K562 (cell line): ENCODE measurements around the gene GRPEL2. TPM values are rescaled to one million over a fixed set of nuclear protein-coding genes. Genes with fewer than 3 reads are reported as not detected.

ENCODE experiments used
- MYC ChIP-seq, 2 experiments: fragments of 250-450 bp in 1 of 2; sonication (Bioruptor Pico) in 1 of 2; IDR thresholded peaks; 2 replicates each; pipeline versions ENCODE4 v1.5.1 to v1.6.1; 2012 to 2021; ENCODE audit warnings: low read depth in 2 of 2, borderline replicate concordance in 1 of 2, improper control_type of control experiment in 1 of 2, low read length in 1 of 2, mild to moderate bottlenecking in 1 of 2, moderate library complexity in 1 of 2
- SETDB1 ChIP-seq: IDR thresholded peaks from one replicate; pipeline ENCODE4 v1.6.1; 2012; ENCODE audit warnings: low read length, control low read depth, inconsistent platforms
- ZBED1 ChIP-seq: IDR thresholded peaks from 2 replicates; pipeline ENCODE4 v1.6.1; 2014
- ZNF79 ChIP-seq: fragments of 250-450 bp; sonication (Bioruptor Pico); IDR thresholded peaks from 2 replicates; pipeline ENCODE4 v1.4.0; 2020; ENCODE audit warnings: low read depth, mild to moderate bottlenecking, moderate library complexity
- polyA plus RNA-seq, 8 experiments: library from polyadenylated mRNA; depleted of rRNA in 4 of 8; stranded (reverse) in 5 of 8; unstranded in 3 of 8; fragments of >200 nt; fragmentation: Nextera tagmentation in 2 of 8; fragmentation: Illumina TruSeq in 1 of 8; extraction: Ambion mirVana in 2 of 8; extraction: Trizol in 1 of 8; gene quantifications; 2 replicates each; pipeline versions ENCODE4 v1.2.1 to v1.2.3, GENCODE V29; 2011 to 2014; ENCODE audit warnings: inconsistent platforms in 1 of 8, missing spikeins in 1 of 8
- total RNA-seq, 7 experiments: library from RNA; depleted of rRNA in 6 of 7; stranded (reverse); fragments of >200 nt in 6 of 7; fragmentation: Illumina TruSeq in 2 of 7; extraction: Trizol in 2 of 7; gene quantifications; 2 replicates each; pipeline versions ENCODE4 v1.2.1 to v1.2.3, GENCODE V29; 2011 to 2021; ENCODE audit warnings: low replicate concordance in 1 of 7
- TF ChIP-seq, protein P1 (sequence below): sonication (generic); formaldehyde crosslinking; IDR thresholded peaks from 2 replicates; pipeline ENCODE4 v1.8.0; 2022; ENCODE audit warnings: missing genetic modification reagents, mild to moderate bottlenecking, borderline replicate concordance
- TF ChIP-seq, protein P2 (sequence below): sonication (generic); formaldehyde crosslinking; IDR thresholded peaks from 2 replicates; pipeline ENCODE4 v1.8.0; 2022; ENCODE audit warnings: mild to moderate bottlenecking, missing genetic modification reagents
- TF ChIP-seq, protein P3 (sequence below): sonication (generic); formaldehyde crosslinking; IDR thresholded peaks from 2 replicates; pipeline ENCODE4 v1.8.1; 2023; ENCODE audit warnings: mild to moderate bottlenecking, missing genetic modification reagents
- TF ChIP-seq, protein P4 (sequence below), 2 experiments: fragments of 450-650 bp in 1 of 2; sonication (generic) in 1 of 2; formaldehyde crosslinking; conservative IDR thresholded peaks; 2 replicates each; pipeline versions ENCODE4 v1.4.0 to v1.8.1; 2020 to 2022; ENCODE audit warnings: mild to moderate bottlenecking in 1 of 2, missing genetic modification reagents in 1 of 2

Gene GRPEL2
- total and polyA plus RNA-seq, 9 of the 15 experiments (the other 6 are each of a cell fraction or from before 2014, with no cell fraction given): 11.2 to 40.5 (median 25.8) TPM

DNA sequence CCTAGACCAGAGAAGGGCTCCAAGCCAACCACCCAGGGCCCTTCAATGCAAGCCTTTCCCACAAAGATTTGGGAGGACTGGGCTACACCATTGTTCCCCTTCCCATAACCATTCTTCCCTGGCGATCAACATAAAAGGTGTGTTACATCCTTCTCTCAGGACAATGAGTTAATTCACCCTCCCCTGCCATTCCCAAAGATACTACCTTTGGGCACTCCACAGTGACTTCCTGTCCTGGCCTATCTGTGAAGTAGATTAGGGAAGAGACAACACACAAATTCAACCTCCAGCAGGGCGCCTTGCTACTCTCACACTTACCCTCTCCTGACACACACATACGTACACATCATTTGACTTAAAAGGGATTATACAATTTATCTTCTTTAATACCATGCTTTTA lies 57.0 kb downstream of the GRPEL2 start (continued):
- TF ChIP-seq, protein P1, sequence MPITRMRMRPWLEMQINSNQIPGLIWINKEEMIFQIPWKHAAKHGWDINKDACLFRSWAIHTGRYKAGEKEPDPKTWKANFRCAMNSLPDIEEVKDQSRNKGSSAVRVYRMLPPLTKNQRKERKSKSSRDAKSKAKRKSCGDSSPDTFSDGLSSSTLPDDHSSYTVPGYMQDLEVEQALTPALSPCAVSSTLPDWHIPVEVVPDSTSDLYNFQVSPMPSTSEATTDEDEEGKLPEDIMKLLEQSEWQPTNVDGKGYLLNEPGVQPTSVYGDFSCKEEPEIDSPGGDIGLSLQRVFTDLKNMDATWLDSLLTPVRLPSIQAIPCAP: no peak
- TF ChIP-seq SETDB1 (no peak), ZNF79 (no peak), MYC (IDR thresholded peaks at IDR 0.05; ENCODE audit: low read depth, low read length) (no peak), MYC (CRISPR knock-in tag; IDR thresholded peaks at IDR 0.05; ENCODE audit: borderline replicate concordance, low read depth) (no peak), ZBED1 (no peak)
- TF ChIP-seq, protein P2, sequence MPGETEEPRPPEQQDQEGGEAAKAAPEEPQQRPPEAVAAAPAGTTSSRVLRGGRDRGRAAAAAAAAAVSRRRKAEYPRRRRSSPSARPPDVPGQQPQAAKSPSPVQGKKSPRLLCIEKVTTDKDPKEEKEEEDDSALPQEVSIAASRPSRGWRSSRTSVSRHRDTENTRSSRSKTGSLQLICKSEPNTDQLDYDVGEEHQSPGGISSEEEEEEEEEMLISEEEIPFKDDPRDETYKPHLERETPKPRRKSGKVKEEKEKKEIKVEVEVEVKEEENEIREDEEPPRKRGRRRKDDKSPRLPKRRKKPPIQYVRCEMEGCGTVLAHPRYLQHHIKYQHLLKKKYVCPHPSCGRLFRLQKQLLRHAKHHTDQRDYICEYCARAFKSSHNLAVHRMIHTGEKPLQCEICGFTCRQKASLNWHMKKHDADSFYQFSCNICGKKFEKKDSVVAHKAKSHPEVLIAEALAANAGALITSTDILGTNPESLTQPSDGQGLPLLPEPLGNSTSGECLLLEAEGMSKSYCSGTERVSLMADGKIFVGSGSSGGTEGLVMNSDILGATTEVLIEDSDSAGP: no peak
- TF ChIP-seq, protein P3, sequence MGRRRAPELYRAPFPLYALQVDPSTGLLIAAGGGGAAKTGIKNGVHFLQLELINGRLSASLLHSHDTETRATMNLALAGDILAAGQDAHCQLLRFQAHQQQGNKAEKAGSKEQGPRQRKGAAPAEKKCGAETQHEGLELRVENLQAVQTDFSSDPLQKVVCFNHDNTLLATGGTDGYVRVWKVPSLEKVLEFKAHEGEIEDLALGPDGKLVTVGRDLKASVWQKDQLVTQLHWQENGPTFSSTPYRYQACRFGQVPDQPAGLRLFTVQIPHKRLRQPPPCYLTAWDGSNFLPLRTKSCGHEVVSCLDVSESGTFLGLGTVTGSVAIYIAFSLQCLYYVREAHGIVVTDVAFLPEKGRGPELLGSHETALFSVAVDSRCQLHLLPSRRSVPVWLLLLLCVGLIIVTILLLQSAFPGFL (CRISPR knock-in tag): no peak
- TF ChIP-seq, protein P4, sequence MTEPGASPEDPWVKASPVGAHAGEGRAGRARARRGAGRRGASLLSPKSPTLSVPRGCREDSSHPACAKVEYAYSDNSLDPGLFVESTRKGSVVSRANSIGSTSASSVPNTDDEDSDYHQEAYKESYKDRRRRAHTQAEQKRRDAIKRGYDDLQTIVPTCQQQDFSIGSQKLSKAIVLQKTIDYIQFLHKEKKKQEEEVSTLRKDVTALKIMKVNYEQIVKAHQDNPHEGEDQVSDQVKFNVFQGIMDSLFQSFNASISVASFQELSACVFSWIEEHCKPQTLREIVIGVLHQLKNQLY (CRISPR knock-in tag; conservative IDR thresholded peaks at IDR 0.05): no peak

Other genes with a start within 250 kb of the GRPEL2 start
- gene ABLIM3, start 204.0 kb upstream of the GRPEL2 start, total RNA-seq (2014; rRNA removed): 0.08 and 0.14 TPM in 2 replicates
- gene ABLIM3, start 204.0 kb upstream of the GRPEL2 start, total RNA-seq (2014; rRNA removed; fragmentation: Illumina TruSeq; extraction: Trizol): 0.11 and 0.13 TPM in 2 replicates
- gene ABLIM3, start 204.0 kb upstream of the GRPEL2 start, total RNA-seq (2015; rRNA removed; fragmentation: Illumina TruSeq; extraction: Trizol): 0.04 and 0.08 TPM in 2 replicates
- 0.34 and 0.38 TPM in 2 replicates for gene ABLIM3, start 204.0 kb upstream of the GRPEL2 start, total RNA-seq (2021)
- 0.03 TPM in 2 replicates for gene ABLIM3, start 204.0 kb upstream of the GRPEL2 start, polyA plus RNA-seq (2011; rRNA removed)
- 0.19 and 0.26 TPM in 2 replicates for gene ABLIM3, start 204.0 kb upstream of the GRPEL2 start, polyA plus RNA-seq (2014; fragmentation: Illumina TruSeq; extraction: Trizol)
- gene ABLIM3, start 204.0 kb upstream of the GRPEL2 start, polyA plus RNA-seq (2014; fragmentation: Nextera tagmentation; extraction: Ambion mirVana): under 1 TPM; 0.08 to 0.10 TPM
- gene ABLIM3, start 204.0 kb upstream of the GRPEL2 start, polyA plus RNA-seq (2014; rRNA removed): 0.15 and 0.22 TPM in 2 replicates
- gene AFAP1L1, start 73.6 kb upstream of the GRPEL2 start, total RNA-seq (2014; rRNA removed): 0.12 TPM in 1 of 2 replicates, not detected in the other
- gene AFAP1L1, start 73.6 kb upstream of the GRPEL2 start, total RNA-seq (2014; rRNA removed; fragmentation: Illumina TruSeq; extraction: Trizol): 0.48 TPM in 1 of 2 replicates, not detected in the other
- gene AFAP1L1, start 73.6 kb upstream of the GRPEL2 start, total RNA-seq (2015; rRNA removed; fragmentation: Illumina TruSeq; extraction: Trizol): 0.04 TPM in 1 of 2 replicates, not detected in the other
- 0.07 and 0.13 TPM in 2 replicates for gene AFAP1L1, start 73.6 kb upstream of the GRPEL2 start, total RNA-seq (2021)
- 0.04 TPM in 1 of 2 replicates, not detected in the other for gene AFAP1L1, start 73.6 kb upstream of the GRPEL2 start, polyA plus RNA-seq (2011; rRNA removed)
- gene AFAP1L1, start 73.6 kb upstream of the GRPEL2 start, polyA plus RNA-seq (2014; fragmentation: Illumina TruSeq; extraction: Trizol): 0.03 and 0.10 TPM in 2 replicates
- under 1 TPM; 0.01 to 0.03 TPM for gene AFAP1L1, start 73.6 kb upstream of the GRPEL2 start, polyA plus RNA-seq (2014; fragmentation: Nextera tagmentation; extraction: Ambion mirVana)
- 0.12 TPM in 1 of 2 replicates, not detected in the other for gene AFAP1L1, start 73.6 kb upstream of the GRPEL2 start, polyA plus RNA-seq (2014; rRNA removed)
- gene PCYOX1L, start 12.5 kb downstream of the GRPEL2 start, total RNA-seq (2014; rRNA removed): 5.4 and 7.2 TPM in 2 replicates
- gene PCYOX1L, start 12.5 kb downstream of the GRPEL2 start, total RNA-seq (2014; rRNA removed; fragmentation: Illumina TruSeq; extraction: Trizol): 5.9 and 6.0 TPM in 2 replicates
- gene PCYOX1L, start 12.5 kb downstream of the GRPEL2 start, total RNA-seq (2015; rRNA removed; fragmentation: Illumina TruSeq; extraction: Trizol): 5.1 and 5.3 TPM in 2 replicates
- 7.8 and 8.0 TPM in 2 replicates for gene PCYOX1L, start 12.5 kb downstream of the GRPEL2 start, total RNA-seq (2021)
- 17.9 and 21.5 TPM in 2 replicates for gene PCYOX1L, start 12.5 kb downstream of the GRPEL2 start, polyA plus RNA-seq (2011; rRNA removed)
- gene PCYOX1L, start 12.5 kb downstream of the GRPEL2 start, polyA plus RNA-seq (2014; fragmentation: Illumina TruSeq; extraction: Trizol): 9.4 and 10.0 TPM in 2 replicates
- 1 to 10 TPM; 2.3 to 2.4 TPM for gene PCYOX1L, start 12.5 kb downstream of the GRPEL2 start, polyA plus RNA-seq (2014; fragmentation: Nextera tagmentation; extraction: Ambion mirVana)
- 6.5 and 8.3 TPM in 2 replicates for gene PCYOX1L, start 12.5 kb downstream of the GRPEL2 start, polyA plus RNA-seq (2014; rRNA removed)
- 1.5 and 2.6 TPM in 2 replicates for gene IL17B, start 33.8 kb downstream of the GRPEL2 start, total RNA-seq (2014; rRNA removed)
- not detected in 2 replicates for gene IL17B, start 33.8 kb downstream of the GRPEL2 start, total RNA-seq (2014; rRNA removed; fragmentation: Illumina TruSeq; extraction: Trizol)
- 0.36 TPM in 1 of 2 replicates, not detected in the other for gene IL17B, start 33.8 kb downstream of the GRPEL2 start, total RNA-seq (2015; rRNA removed; fragmentation: Illumina TruSeq; extraction: Trizol)
- 0.51 and 0.58 TPM in 2 replicates for gene IL17B, start 33.8 kb downstream of the GRPEL2 start, total RNA-seq (2021)
- 0.28 and 0.81 TPM in 2 replicates for gene IL17B, start 33.8 kb downstream of the GRPEL2 start, polyA plus RNA-seq (2011; rRNA removed)
- 0.57 TPM in 1 of 2 replicates, not detected in the other for gene IL17B, start 33.8 kb downstream of the GRPEL2 start, polyA plus RNA-seq (2014; fragmentation: Illumina TruSeq; extraction: Trizol)
- gene IL17B, start 33.8 kb downstream of the GRPEL2 start, polyA plus RNA-seq (2014; fragmentation: Nextera tagmentation; extraction: Ambion mirVana): under 1 TPM; 0.32 to 0.53 TPM
- gene IL17B, start 33.8 kb downstream of the GRPEL2 start, polyA plus RNA-seq (2014; rRNA removed): 1.0 and 3.0 TPM in 2 replicates
- 196 TPM in 2 replicates for gene CSNK1A1, start 205.9 kb downstream of the GRPEL2 start, total RNA-seq (2014; rRNA removed)
- gene CSNK1A1, start 205.9 kb downstream of the GRPEL2 start, total RNA-seq (2014; rRNA removed; fragmentation: Illumina TruSeq; extraction: Trizol): 192 and 220 TPM in 2 replicates
- 141 and 154 TPM in 2 replicates for gene CSNK1A1, start 205.9 kb downstream of the GRPEL2 start, total RNA-seq (2015; rRNA removed; fragmentation: Illumina TruSeq; extraction: Trizol)
- 186 and 196 TPM in 2 replicates for gene CSNK1A1, start 205.9 kb downstream of the GRPEL2 start, total RNA-seq (2021)
- gene CSNK1A1, start 205.9 kb downstream of the GRPEL2 start, polyA plus RNA-seq (2011; rRNA removed): 138 and 185 TPM in 2 replicates
- gene CSNK1A1, start 205.9 kb downstream of the GRPEL2 start, polyA plus RNA-seq (2014; fragmentation: Illumina TruSeq; extraction: Trizol): 120 and 133 TPM in 2 replicates
- 10 to 100 TPM; 49.1 to 63.3 TPM for gene CSNK1A1, start 205.9 kb downstream of the GRPEL2 start, polyA plus RNA-seq (2014; fragmentation: Nextera tagmentation; extraction: Ambion mirVana)
- 116 and 117 TPM in 2 replicates for gene CSNK1A1, start 205.9 kb downstream of the GRPEL2 start, polyA plus RNA-seq (2014; rRNA removed)
- 0.05 TPM in 1 of 2 replicates, not detected in the other for gene ARHGEF37, start 236.0 kb downstream of the GRPEL2 start, total RNA-seq (2014; rRNA removed)
- 0.04 and 0.06 TPM in 2 replicates for gene ARHGEF37, start 236.0 kb downstream of the GRPEL2 start, total RNA-seq (2014; rRNA removed; fragmentation: Illumina TruSeq; extraction: Trizol)
- gene ARHGEF37, start 236.0 kb downstream of the GRPEL2 start, total RNA-seq (2015; rRNA removed; fragmentation: Illumina TruSeq; extraction: Trizol): 0.14 TPM in 1 of 2 replicates, not detected in the other
- gene ARHGEF37, start 236.0 kb downstream of the GRPEL2 start, total RNA-seq (2021): 0.27 and 0.51 TPM in 2 replicates
- 0.04 TPM in 2 replicates for gene ARHGEF37, start 236.0 kb downstream of the GRPEL2 start, polyA plus RNA-seq (2011; rRNA removed)
- 0.04 TPM in 1 of 2 replicates, not detected in the other for gene ARHGEF37, start 236.0 kb downstream of the GRPEL2 start, polyA plus RNA-seq (2014; fragmentation: Illumina TruSeq; extraction: Trizol)
- under 1 TPM; 0.17 to 0.25 TPM for gene ARHGEF37, start 236.0 kb downstream of the GRPEL2 start, polyA plus RNA-seq (2014; fragmentation: Nextera tagmentation; extraction: Ambion mirVana)
- gene ARHGEF37, start 236.0 kb downstream of the GRPEL2 start, polyA plus RNA-seq (2014; rRNA removed): 0.01 TPM in 1 of 2 replicates, not detected in the other